ENCODE measurements around the gene IL18. TPM values are rescaled to one million over a fixed set of nuclear protein-coding genes. Genes with fewer than 3 reads are reported as not detected.

Gene IL18
- total RNA-seq, 3 donors from 2014 or later: 8.2 to 21.0 (median 16.8) TPM

GRCh38 chr11:112129656-112130055 lies 34.2 kb downstream of the IL18 start:
- Histone ChIP-seq H3K27ac (no peak overlapping the region), H3K36me3 (no peaks in the 10 kb centered on the region), H3K9me3 (no peaks in the 10 kb centered on the region), H3K4me3 (no peak overlapping the region), H3K4me1 (no peaks in the 10 kb centered on the region), H3K27me3 (no peaks in the 10 kb centered on the region)
- TF ChIP-seq, protein P1, sequence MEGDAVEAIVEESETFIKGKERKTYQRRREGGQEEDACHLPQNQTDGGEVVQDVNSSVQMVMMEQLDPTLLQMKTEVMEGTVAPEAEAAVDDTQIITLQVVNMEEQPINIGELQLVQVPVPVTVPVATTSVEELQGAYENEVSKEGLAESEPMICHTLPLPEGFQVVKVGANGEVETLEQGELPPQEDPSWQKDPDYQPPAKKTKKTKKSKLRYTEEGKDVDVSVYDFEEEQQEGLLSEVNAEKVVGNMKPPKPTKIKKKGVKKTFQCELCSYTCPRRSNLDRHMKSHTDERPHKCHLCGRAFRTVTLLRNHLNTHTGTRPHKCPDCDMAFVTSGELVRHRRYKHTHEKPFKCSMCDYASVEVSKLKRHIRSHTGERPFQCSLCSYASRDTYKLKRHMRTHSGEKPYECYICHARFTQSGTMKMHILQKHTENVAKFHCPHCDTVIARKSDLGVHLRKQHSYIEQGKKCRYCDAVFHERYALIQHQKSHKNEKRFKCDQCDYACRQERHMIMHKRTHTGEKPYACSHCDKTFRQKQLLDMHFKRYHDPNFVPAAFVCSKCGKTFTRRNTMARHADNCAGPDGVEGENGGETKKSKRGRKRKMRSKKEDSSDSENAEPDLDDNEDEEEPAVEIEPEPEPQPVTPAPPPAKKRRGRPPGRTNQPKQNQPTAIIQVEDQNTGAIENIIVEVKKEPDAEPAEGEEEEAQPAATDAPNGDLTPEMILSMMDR (IDR thresholded peaks at IDR 0.05): no peak
- TF ChIP-seq POLR2AphosphoS5 (IDR thresholded peaks at IDR 0.05) (no peak), POLR2A (IDR thresholded peaks at IDR 0.05) (no peak)
- intact Hi-C loops (cut with DNase I; ENCODE audit: low total_unique reads): no loop called here
- no peak for DNase-seq (ENCODE audit: low spot score in 2 of 2)

- TF ChIP-seq POLR2A (IDR thresholded peaks at IDR 0.05): no peak
- TF ChIP-seq POLR2AphosphoS5 (IDR thresholded peaks at IDR 0.05): no peak
- TF ChIP-seq, protein P1 (IDR thresholded peaks at IDR 0.05): no peak
- no peaks in the 10 kb centered on the region for H3K27me3 ChIP-seq
- H3K4me3 ChIP-seq: no peak overlapping the region
- H3K36me3 ChIP-seq: no peaks in the 10 kb centered on the region
- no peaks in the 10 kb centered on the region for H3K9me3 ChIP-seq
- DNase-seq (ENCODE audit: low spot score in 2 of 2): peak; percentile 74 to 82
- H3K4me1 ChIP-seq: no peaks in the 10 kb centered on the region
- H3K27ac ChIP-seq: peak overlapping the region; percentile 5 to 53
- intact Hi-C loops (cut with DNase I; ENCODE audit: low total_unique reads): no loop called here
Observed at GRCh38 chr11:112128483-112129121, 35.3 kb downstream of the IL18 start.

DNA sequence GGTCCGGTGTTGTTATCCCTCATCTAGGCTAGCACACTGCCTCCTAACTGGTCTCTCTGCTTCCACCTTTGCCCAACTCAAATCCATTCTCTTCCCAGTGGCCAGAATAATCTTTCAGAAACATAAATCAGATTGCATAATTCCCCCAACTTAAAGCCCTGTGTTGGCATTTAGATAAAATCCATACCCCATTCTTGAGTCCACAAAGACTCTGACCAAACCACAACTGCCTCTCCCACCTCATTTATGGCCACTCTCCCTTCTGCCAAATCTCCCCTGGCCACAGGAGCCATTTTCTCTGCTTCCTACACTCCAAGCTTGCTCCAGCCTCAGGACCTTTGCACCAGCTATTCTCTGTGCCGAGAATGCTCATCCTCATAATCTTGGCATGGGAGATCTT lies 36.8 kb downstream of the IL18 start:
- intact Hi-C loops (cut with DNase I; ENCODE audit: low total_unique reads): no loop called here
- TF ChIP-seq, protein P1 (IDR thresholded peaks at IDR 0.05): no peak
- TF ChIP-seq POLR2A (IDR thresholded peaks at IDR 0.05) (no peak), POLR2AphosphoS5 (IDR thresholded peaks at IDR 0.05) (no peak)

DNA sequence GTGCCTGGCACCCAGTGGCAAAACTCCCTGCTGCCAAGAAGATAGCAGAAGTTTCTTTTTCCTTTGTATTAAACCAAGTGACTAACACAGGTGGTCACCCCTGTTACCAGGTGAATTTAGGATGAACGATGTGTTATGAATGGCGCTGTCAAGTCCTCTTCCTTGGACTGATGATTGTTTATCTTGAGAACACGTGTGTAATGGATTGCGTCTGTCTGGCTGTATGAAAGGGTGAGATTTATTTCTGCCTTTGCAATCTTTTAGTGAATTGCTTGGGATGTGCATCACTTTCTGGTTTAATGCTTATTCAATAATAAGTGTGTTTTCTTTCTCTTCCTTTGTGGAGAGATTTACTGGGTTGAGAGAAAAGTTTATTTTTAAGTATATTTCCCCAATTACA lies 40.8 kb downstream of the IL18 start:
- Histone ChIP-seq H3K27ac (no peak overlapping the region), H3K4me3 (no peak overlapping the region), H3K9me3 (no peaks in the 10 kb centered on the region), H3K27me3 (no peaks in the 10 kb centered on the region), H3K36me3 (no peaks in the 10 kb centered on the region), H3K4me1 (no peaks in the 10 kb centered on the region)
- DNase-seq (ENCODE audit: low spot score in 2 of 2): no peak
- no peak for TF ChIP-seq POLR2AphosphoS5 (IDR thresholded peaks at IDR 0.05)
- TF ChIP-seq, protein P1 (IDR thresholded peaks at IDR 0.05): no peak
- TF ChIP-seq POLR2A (IDR thresholded peaks at IDR 0.05): no peak
- intact Hi-C loops (cut with DNase I; ENCODE audit: low total_unique reads): no loop called here

More for the DNA sequence above, 36.8 kb downstream of the IL18 start:
- DNase-seq (ENCODE audit: low spot score in 2 of 2): no peak
- no peak overlapping the region for H3K4me3 ChIP-seq
- no peaks in the 10 kb centered on the region for H3K36me3 ChIP-seq
- no peaks in the 10 kb centered on the region for H3K4me1 ChIP-seq
- no peak overlapping the region for H3K27ac ChIP-seq
- no peaks in the 10 kb centered on the region for H3K27me3 ChIP-seq
- H3K9me3 ChIP-seq: no peaks in the 10 kb centered on the region

- Histone ChIP-seq H3K27ac (no peak overlapping the region), H3K27me3 (no peaks in the 10 kb centered on the region), H3K4me1 (no peaks in the 10 kb centered on the region), H3K36me3 (no peaks in the 10 kb centered on the region), H3K4me3 (no peak overlapping the region), H3K9me3 (no peaks in the 10 kb centered on the region)
- TF ChIP-seq POLR2AphosphoS5 (IDR thresholded peaks at IDR 0.05) (no peak), POLR2A (IDR thresholded peaks at IDR 0.05) (no peak)
- TF ChIP-seq, protein P1 (IDR thresholded peaks at IDR 0.05): no peak
- intact Hi-C loops (cut with DNase I; ENCODE audit: low total_unique reads): no loop called here
- DNase-seq (ENCODE audit: low spot score in 2 of 2): no peak
Observed at GRCh38 chr11:112121981-112122615, 41.8 kb downstream of the IL18 start.

Data from breast epithelium (tissue), 4 donors.